NCI-H2107 treated with DMSO at 0.1 percent for 48 hours (cell line): ENCODE data around the gene C2orf72.
"Not testable (repeated sequence)": the region's sequence is repeated elsewhere in the genome, so short reads cannot be mapped to it uniquely, and the experiment has no call there.

Source experiments
- DNase-seq: peaks from one replicate; lab custom pipeline; 2025; ENCODE audit not compliant: unreplicated experiment; lab: John Stamatoyannopoulos, UW

C2orf72 gene

GRCh38 chr2:231037202-231037730, at the start of gene C2orf72:
TSS of gene C2orf72 (plus strand) at chr2:231037523. CDS start at chr2:231037566, 43 bp downstream.
- DNase-seq: no peak

GRCh38 chr2:230989731-230990130, 47.6 kb upstream of the C2orf72 start:
- DNase-seq: no peak

- no peak for DNase-seq
Observed at GRCh38 chr2:230990131-230990898, 47.0 kb upstream of the C2orf72 start.

GRCh38 chr2:230990899-230991150, 46.5 kb upstream of the C2orf72 start:
- no peak for DNase-seq

- DNase-seq: no peak
Observed at GRCh38 chr2:230991598-230991997, 45.7 kb upstream of the C2orf72 start.

- DNase-seq: no peak
Observed at GRCh38 chr2:230995821-230996220, 41.5 kb upstream of the C2orf72 start, which contains the start of gene SPATA3. TSS of gene SPATA3 (plus strand) at chr2:230996121. CDS start at chr2:230996234, 113 bp downstream.

- DNase-seq: no peak
Observed at GRCh38 chr2:230996661-230997060, 40.7 kb upstream of the C2orf72 start.

- DNase-seq: no peak
Observed at GRCh38 chr2:230998882-230999281, 38.4 kb upstream of the C2orf72 start.

- DNase-seq: no peak
Observed at GRCh38 chr2:230999477-230999876, 37.8 kb upstream of the C2orf72 start.

GRCh38 chr2:231000211-231000904, 37.0 kb upstream of the C2orf72 start:
- DNase-seq: no peak

GRCh38 chr2:231001036-231001435, 36.3 kb upstream of the C2orf72 start:
- DNase-seq: no peak

GRCh38 chr2:231001921-231002320, 35.4 kb upstream of the C2orf72 start:
- no peak for DNase-seq

- DNase-seq: no peak
Observed at GRCh38 chr2:231002641-231003040, 34.7 kb upstream of the C2orf72 start.

- no peak for DNase-seq
Observed at GRCh38 chr2:231003186-231003585, 34.1 kb upstream of the C2orf72 start.

GRCh38 chr2:231004930-231005329, 32.4 kb upstream of the C2orf72 start:
- DNase-seq: not testable (repeated sequence)

- DNase-seq: no peak
Observed at GRCh38 chr2:231007286-231008098, 29.8 kb upstream of the C2orf72 start.

- DNase-seq: no peak
Observed at GRCh38 chr2:231008131-231008530, 29.2 kb upstream of the C2orf72 start.

GRCh38 chr2:231009236-231009919, 27.9 kb upstream of the C2orf72 start:
- DNase-seq: peak; percentile 8

- DNase-seq: no peak
Observed at GRCh38 chr2:231010201-231010730, 27.1 kb upstream of the C2orf72 start.

- DNase-seq: no peak
Observed at GRCh38 chr2:231011526-231011925, 25.8 kb upstream of the C2orf72 start.

- no peak for DNase-seq
Observed at GRCh38 chr2:231012463-231012862, 24.9 kb upstream of the C2orf72 start.
